ENCODE results near the gene PLXNA1.
A peak's percentile ranks its signal among the peaks of the same experiment; 100 is the strongest.

Gene PLXNA1

GRCh38 chr3:126999383-126999782 is 16.5 kb downstream of the PLXNA1 start:
- H3K36me3 ChIP-seq (ENCODE audit: control insufficient read depth in 2 of 2, insufficient read depth in 1 of 2, low read length in 2 of 2) = peaks cover 0 to 38% of the 10 kb centered on the region in 2 experiments; a peak in 1 of 3 replicates
- CTCF ChIA-PET = no interaction called here
- POLR2A ChIA-PET = no interaction called here
- no peaks in the 10 kb centered on the region for H3K9me3 ChIP-seq (ENCODE audit: control insufficient read depth, insufficient read depth, low read depth, low read length)
- no peak overlapping the region for H3K27ac ChIP-seq (ENCODE audit: extremely low read depth, low read depth, low read length)
- no peaks in the 10 kb centered on the region; the same call in 1 of the 2 replicates for H3K4me1 ChIP-seq (ENCODE audit: control insufficient read depth, insufficient read depth, low read length)
- no peak overlapping the region for H3K4me3 ChIP-seq (ENCODE audit: low read depth, low read length)
- TF ChIP-seq ZNF214 (tag by site-specific recombination; IDR thresholded peaks at IDR 0.05; ENCODE audit: borderline replicate concordance) (no peak), SCRT2 (tag by site-specific recombination; IDR thresholded peaks at IDR 0.05) (peak; percentile 32; the same call in 1 of the 2 replicates)

- no peak overlapping the region for H3K27ac ChIP-seq (ENCODE audit: extremely low read depth, low read depth, low read length)
- no peaks in the 10 kb centered on the region for H3K9me3 ChIP-seq (ENCODE audit: control insufficient read depth, insufficient read depth, low read depth, low read length)
- POLR2A ChIA-PET = no interaction called here
- H3K36me3 ChIP-seq (ENCODE audit: control insufficient read depth in 2 of 2, insufficient read depth in 1 of 2, low read length in 2 of 2) = peaks cover 0 to 37% of the 10 kb centered on the region in 2 experiments; a peak in 1 of 3 replicates
- CTCF ChIA-PET = no interaction called here
- H3K4me1 ChIP-seq (ENCODE audit: control insufficient read depth, insufficient read depth, low read length) = no peaks in the 10 kb centered on the region; the same call in 1 of the 2 replicates
- TF ChIP-seq ZNF324 (tag by site-specific recombination; IDR thresholded peaks at IDR 0.05) (no peak), PRDM10 (tag by site-specific recombination; IDR thresholded peaks at IDR 0.05) (0 out of 2 replicates have a peak, but pooled peaks have one; percentile 20)
- H3K4me3 ChIP-seq (ENCODE audit: low read depth, low read length) = no peak overlapping the region
These were observed 17.2 kb downstream of the PLXNA1 start for GRCh38 chr3:127000119-127000518.

GRCh38 chr3:127000761-127001160 is 17.8 kb downstream of the PLXNA1 start:
- Histone ChIP-seq H3K4me1 (ENCODE audit: control insufficient read depth, insufficient read depth, low read length) (no peaks in the 10 kb centered on the region; the same call in 1 of the 2 replicates), H3K9me3 (ENCODE audit: control insufficient read depth, insufficient read depth, low read depth, low read length) (no peaks in the 10 kb centered on the region), H3K27ac (ENCODE audit: extremely low read depth, low read depth, low read length) (no peak overlapping the region), H3K36me3 (ENCODE audit: control insufficient read depth in 2 of 2, insufficient read depth in 1 of 2, low read length in 2 of 2) (peaks cover 0 to 36% of the 10 kb centered on the region in 2 experiments; a peak in 1 of 3 replicates), H3K4me3 (ENCODE audit: low read depth, low read length) (no peak overlapping the region)
- ChIA-PET CTCF (no interaction called here), POLR2A (no interaction called here)
- TF ChIP-seq ZNF600 (tag by site-specific recombination; IDR thresholded peaks at IDR 0.05) = peak; percentile 16; the same call in 1 of the 2 replicates
- no peak for TF ChIP-seq HIC1 (tag by site-specific recombination; IDR thresholded peaks at IDR 0.05)

GRCh38 chr3:127001486-127002194 is 18.7 kb downstream of the PLXNA1 start:
- TF ChIP-seq ZEB2 (tag by site-specific recombination; IDR thresholded peaks at IDR 0.05) = no peak
- ChIA-PET CTCF (no interaction called here), POLR2A (no interaction called here)
- H3K4me1 ChIP-seq (ENCODE audit: control insufficient read depth, insufficient read depth, low read length) = no peaks in the 10 kb centered on the region; the same call in 1 of the 2 replicates
- H3K27ac ChIP-seq (ENCODE audit: extremely low read depth, low read depth, low read length) = no peak overlapping the region
- H3K36me3 ChIP-seq (ENCODE audit: control insufficient read depth in 2 of 2, insufficient read depth in 1 of 2, low read length in 2 of 2) = peaks cover 0 to 34% of the 10 kb centered on the region in 2 experiments; a peak in 1 of 3 replicates
- H3K9me3 ChIP-seq (ENCODE audit: control insufficient read depth, insufficient read depth, low read depth, low read length) = no peaks in the 10 kb centered on the region
- no peak overlapping the region for H3K4me3 ChIP-seq (ENCODE audit: low read depth, low read length)

Data from HEK293 (cell line).